GM19193 (cell line): Measurements from ENCODE around the gene TOM1L1.

Experiments used
- POLR2A ChIP-seq: IDR thresholded peaks from 4 replicates; pipeline ENCODE4 v1.6.1; 2011; ENCODE audit not compliant: insufficient read depth, insufficient read length; ENCODE audit errors: extremely low read depth

The TOM1L1 gene

GRCh38 chr17:54900457-54901229 lies at the start of gene TOM1L1:
Gene TOM1L1, plus strand, starts transcription at chr17:54900852. Its CDS starts 14 bp downstream, at chr17:54900866.
- TF ChIP-seq POLR2A: peak; percentile 25

GRCh38 chr17:54859187-54859586 lies 41.5 kb upstream of the TOM1L1 start:
- TF ChIP-seq POLR2A: no peak

- no peak for TF ChIP-seq POLR2A
Measured at GRCh38 chr17:54860617-54861470, 39.8 kb upstream of the TOM1L1 start.

- TF ChIP-seq POLR2A: no peak
Measured at GRCh38 chr17:54861471-54861983, 39.1 kb upstream of the TOM1L1 start.

GRCh38 chr17:54863176-54863575 lies 37.5 kb upstream of the TOM1L1 start:
- no peak for TF ChIP-seq POLR2A

GRCh38 chr17:54864070-54864469 lies 36.6 kb upstream of the TOM1L1 start:
- TF ChIP-seq POLR2A: no peak

- TF ChIP-seq POLR2A: no peak
Measured at GRCh38 chr17:54864636-54865356, 35.9 kb upstream of the TOM1L1 start.

GRCh38 chr17:54867634-54868033 lies 33.0 kb upstream of the TOM1L1 start:
- TF ChIP-seq POLR2A: no peak

GRCh38 chr17:54870671-54871175 lies 29.9 kb upstream of the TOM1L1 start:
- no peak for TF ChIP-seq POLR2A

- no peak for TF ChIP-seq POLR2A
Measured at GRCh38 chr17:54876656-54877195, 23.9 kb upstream of the TOM1L1 start.

GRCh38 chr17:54881255-54881972 lies 19.2 kb upstream of the TOM1L1 start:
- TF ChIP-seq POLR2A: no peak

- TF ChIP-seq POLR2A: no peak
Measured at GRCh38 chr17:54882371-54882770, 18.3 kb upstream of the TOM1L1 start.

GRCh38 chr17:54882950-54883349 lies 17.7 kb upstream of the TOM1L1 start:
- no peak for TF ChIP-seq POLR2A

GRCh38 chr17:54883939-54884338 lies 16.7 kb upstream of the TOM1L1 start:
- TF ChIP-seq POLR2A: no peak
